ENCODE data around the gene KCND2. TPM values are rescaled to one million over a fixed set of nuclear protein-coding genes. Genes with fewer than 3 reads are reported as not detected.
"Not testable (repeated sequence)": the region's sequence is repeated elsewhere in the genome, so short reads cannot be mapped to it uniquely, and the experiment has no call there.

KCND2 gene
- total RNA-seq, 2 donors from 2014 or later: 0.08 to 0.17 TPM

GRCh38 chr7:120775755-120776154 lies 502.8 kb downstream of the KCND2 start:
- intact Hi-C loops (cut with DNase I): no loop called here
- Histone ChIP-seq H3K27me3 (no peaks in the 10 kb centered on the region), H3K4me3 (no peak overlapping the region), H3K9ac (ENCODE audit: low read depth in 2 of 2, low read length in 2 of 2) (no peak overlapping the region), H3K9me3 (no peaks in the 10 kb centered on the region), H3K36me3 (no peaks in the 10 kb centered on the region), H3K27ac (no peak overlapping the region), H3K4me1 (no peaks in the 10 kb centered on the region)
- DNase-seq: no peak
- TF ChIP-seq CTCF (IDR thresholded peaks at IDR 0.05): no peak

- H3K36me3 ChIP-seq; H3K27me3 ChIP-seq; H3K9ac ChIP-seq (ENCODE audit: low read depth in 2 of 2, low read length in 2 of 2); H3K4me3 ChIP-seq; DNase-seq; H3K9me3 ChIP-seq; intact Hi-C loops (cut with DNase I); H3K27ac ChIP-seq; H3K4me1 ChIP-seq: not testable (repeated sequence)
These were observed 506.1 kb downstream of the KCND2 start for GRCh38 chr7:120779078-120779477.

GRCh38 chr7:120780451-120780850 lies 507.5 kb downstream of the KCND2 start:
- H3K27me3 ChIP-seq; intact Hi-C loops (cut with DNase I); H3K36me3 ChIP-seq; DNase-seq; H3K9ac ChIP-seq (ENCODE audit: low read depth in 2 of 2, low read length in 2 of 2); H3K9me3 ChIP-seq; H3K4me3 ChIP-seq; H3K27ac ChIP-seq; H3K4me1 ChIP-seq: not testable (repeated sequence)

GRCh38 chr7:120780938-120781337 lies 508.0 kb downstream of the KCND2 start:
- Histone ChIP-seq H3K9ac (ENCODE audit: low read depth in 2 of 2, low read length in 2 of 2) (no peak overlapping the region), H3K9me3 (no peaks in the 10 kb centered on the region), H3K27ac (no peak overlapping the region), H3K4me3 (no peak overlapping the region), H3K36me3 (no peaks in the 10 kb centered on the region), H3K4me1 (no peaks in the 10 kb centered on the region), H3K27me3 (no peaks in the 10 kb centered on the region)
- no peak for DNase-seq
- intact Hi-C loops (cut with DNase I): no loop called here
- TF ChIP-seq CTCF (IDR thresholded peaks at IDR 0.05): no peak

- H3K27me3 ChIP-seq; H3K4me3 ChIP-seq; H3K27ac ChIP-seq; H3K36me3 ChIP-seq; H3K4me1 ChIP-seq; intact Hi-C loops (cut with DNase I); H3K9me3 ChIP-seq; DNase-seq; H3K9ac ChIP-seq (ENCODE audit: low read depth in 2 of 2, low read length in 2 of 2): not testable (repeated sequence)
These were observed 508.9 kb downstream of the KCND2 start for GRCh38 chr7:120781924-120782323.

- no peak for DNase-seq
- Histone ChIP-seq H3K36me3 (no peaks in the 10 kb centered on the region), H3K27ac (no peak overlapping the region), H3K4me3 (no peak overlapping the region), H3K4me1 (no peaks in the 10 kb centered on the region), H3K9ac (ENCODE audit: low read depth in 2 of 2, low read length in 2 of 2) (no peak overlapping the region), H3K27me3 (no peaks in the 10 kb centered on the region), H3K9me3 (no peaks in the 10 kb centered on the region)
- TF ChIP-seq CTCF (IDR thresholded peaks at IDR 0.05): no peak
- intact Hi-C loops (cut with DNase I): no loop called here
These were observed 510.3 kb downstream of the KCND2 start for GRCh38 chr7:120783273-120783672.

- no peaks in the 10 kb centered on the region for H3K27me3 ChIP-seq
- no peak overlapping the region for H3K4me3 ChIP-seq
- H3K27ac ChIP-seq: no peak overlapping the region
- no peak overlapping the region for H3K9ac ChIP-seq (ENCODE audit: low read depth in 2 of 2, low read length in 2 of 2)
- no peak for TF ChIP-seq CTCF (IDR thresholded peaks at IDR 0.05)
- no peaks in the 10 kb centered on the region for H3K36me3 ChIP-seq
- no peak for DNase-seq
- intact Hi-C loops (cut with DNase I): no loop called here
- no peaks in the 10 kb centered on the region for H3K4me1 ChIP-seq
- H3K9me3 ChIP-seq: no peaks in the 10 kb centered on the region
These were observed 510.7 kb downstream of the KCND2 start for GRCh38 chr7:120783721-120784120.
